Measurements from ENCODE around the gene TPBGL.

Gene TPBGL

GRCh38 chr11:75245356-75246005, 4.9 kb downstream of the TPBGL start:
- DNase-seq (ENCODE audit: low read depth, low spot score), result no peak

- no peak for DNase-seq (ENCODE audit: low read depth, low spot score)
Observed at GRCh38 chr11:75246006-75246670, 5.6 kb downstream of the TPBGL start.

- DNase-seq (ENCODE audit: low read depth, low spot score), result no peak
Observed at GRCh38 chr11:75246671-75247350, 6.2 kb downstream of the TPBGL start.

- DNase-seq (ENCODE audit: low read depth, low spot score), result no peak
Observed at GRCh38 chr11:75248924-75249256, 8.3 kb downstream of the TPBGL start.

GRCh38 chr11:75249704-75250103, 9.1 kb downstream of the TPBGL start:
- no peak for DNase-seq (ENCODE audit: low read depth, low spot score)

GRCh38 chr11:75254326-75254725, 13.8 kb downstream of the TPBGL start:
- DNase-seq (ENCODE audit: low read depth, low spot score), result no peak

- DNase-seq (ENCODE audit: low read depth, low spot score), result no peak
Observed at GRCh38 chr11:75260396-75261170, 20.0 kb downstream of the TPBGL start.

GRCh38 chr11:75261902-75262361, 21.4 kb downstream of the TPBGL start:
- no peak for DNase-seq (ENCODE audit: low read depth, low spot score)

GRCh38 chr11:75262436-75262835, 21.9 kb downstream of the TPBGL start:
- DNase-seq (ENCODE audit: low read depth, low spot score), result no peak

GRCh38 chr11:75262961-75263852, 22.6 kb downstream of the TPBGL start:
- no peak for DNase-seq (ENCODE audit: low read depth, low spot score)

GRCh38 chr11:75263944-75264349, 23.4 kb downstream of the TPBGL start:
- no peak for DNase-seq (ENCODE audit: low read depth, low spot score)

- DNase-seq (ENCODE audit: low read depth, low spot score), result no peak
Observed at GRCh38 chr11:75264356-75264755, 23.8 kb downstream of the TPBGL start.

GRCh38 chr11:75264971-75265370, 24.4 kb downstream of the TPBGL start:
- no peak for DNase-seq (ENCODE audit: low read depth, low spot score)

- DNase-seq (ENCODE audit: low read depth, low spot score), result no peak
Observed at GRCh38 chr11:75265851-75266531, 25.4 kb downstream of the TPBGL start.

- no peak for DNase-seq (ENCODE audit: low read depth, low spot score)
Observed at GRCh38 chr11:75267171-75267970, 26.8 kb downstream of the TPBGL start.

- DNase-seq (ENCODE audit: low read depth, low spot score), result no peak
Observed at GRCh38 chr11:75268626-75269366, 28.2 kb downstream of the TPBGL start.

- DNase-seq (ENCODE audit: low read depth, low spot score), result no peak
Observed at GRCh38 chr11:75269367-75269660, 28.7 kb downstream of the TPBGL start.

GRCh38 chr11:75269896-75270295, 29.3 kb downstream of the TPBGL start:
- no peak for DNase-seq (ENCODE audit: low read depth, low spot score)

GRCh38 chr11:75270896-75271418, 30.4 kb downstream of the TPBGL start:
- no peak for DNase-seq (ENCODE audit: low read depth, low spot score)
